Epithelial cell of proximal tubule (primary cell): ENCODE data around the gene NCK2. TPM values are rescaled to one million over a fixed set of nuclear protein-coding genes. Genes with fewer than 3 reads are reported as not detected.

Source experiments
- DNase-seq: peaks from one replicate; pipeline ENCODE4 v3.0.0-alpha.2; 2011; ENCODE audit warnings: low read depth
- H3K4me3 ChIP-seq: 2 replicates; pipeline ENCODE4 v1.5.1; 2011; ENCODE audit warnings: low read depth, mild to moderate bottlenecking, low read length
- CTCF ChIP-seq: conservative IDR thresholded peaks from 2 replicates; pipeline ENCODE4 v1.5.1; 2012; ENCODE audit warnings: low read depth, mild to moderate bottlenecking, low read length
- total RNA-seq: library from RNA; depleted of rRNA; stranded (reverse); fragments of >200 nt; gene quantifications from 2 replicates; pipeline ENCODE4 v1.2.3, GENCODE V29; 2015

NCK2 gene
- total RNA-seq, 1 donor from 2014 or later, result 53.0 TPM

- H3K4me3 ChIP-seq, result no peak overlapping the region
- DNase-seq, result no peak
- TF ChIP-seq CTCF, result no peak
Observed at GRCh38 chr2:105849431-105850179, 104.9 kb downstream of the NCK2 start.

GRCh38 chr2:105852066-105852465 lies 107.4 kb downstream of the NCK2 start:
- TF ChIP-seq CTCF, result no peak
- DNase-seq, result no peak
- H3K4me3 ChIP-seq, result no peak overlapping the region

GRCh38 chr2:105853354-105854088 lies 108.8 kb downstream of the NCK2 start:
- no peak for TF ChIP-seq CTCF
- DNase-seq, result no peak
- no peak overlapping the region for H3K4me3 ChIP-seq

- TF ChIP-seq CTCF, result no peak
- no peak for DNase-seq
- H3K4me3 ChIP-seq, result no peak overlapping the region
Observed at GRCh38 chr2:105854972-105855371, 110.3 kb downstream of the NCK2 start.

- no peak overlapping the region for H3K4me3 ChIP-seq
- DNase-seq, result no peak
- no peak for TF ChIP-seq CTCF
Observed at GRCh38 chr2:105856581-105856980, 111.9 kb downstream of the NCK2 start.

GRCh38 chr2:105857076-105857740 lies 112.5 kb downstream of the NCK2 start:
- no peak for DNase-seq
- H3K4me3 ChIP-seq, result no peak overlapping the region
- TF ChIP-seq CTCF, result no peak
